Central memory CD8-positive, alpha-beta T cell (primary cell): ENCODE results near the gene SP2.

Experiments used
- ATAC-seq: fragments of 150-1000 bp; cut with Tn5 transposase; replicated peaks from 2 replicates; pipeline ENCODE4 v1.10.0; 2022; ENCODE audit warnings: mild to moderate bottlenecking, moderate FRiP score, moderate number of reproducible peaks; ENCODE audit not compliant: poor library complexity, severe bottlenecking; ENCODE audit errors: extremely low read depth
- DNase-seq, 2 donors: peaks; one replicate each; pipeline ENCODE4 v3.0.0; 2021; ENCODE audit warnings: low spot score in 2 of 2
- H3K27ac Mint-ChIP-seq: one replicate; pipeline ENCODE4 v1.8.0; 2022; ENCODE audit warnings: low read depth, mild to moderate bottlenecking, moderate library complexity, mixed read lengths
- H3K27me3 Mint-ChIP-seq: one replicate; pipeline ENCODE4 v1.8.0; 2022; ENCODE audit warnings: mixed read lengths
- H3K36me3 Mint-ChIP-seq: one replicate; pipeline ENCODE4 v1.8.0; 2022; ENCODE audit warnings: mild to moderate bottlenecking, moderate library complexity, mixed read lengths; ENCODE audit not compliant: insufficient read depth
- H3K4me1 Mint-ChIP-seq: one replicate; pipeline ENCODE4 v1.8.0; 2022; ENCODE audit warnings: mixed read lengths
- H3K4me3 Mint-ChIP-seq: one replicate; pipeline ENCODE4 v1.8.0; 2022; ENCODE audit warnings: mild to moderate bottlenecking, moderate library complexity, mixed read lengths
- H3K9me3 Mint-ChIP-seq: one replicate; pipeline ENCODE4 v1.8.0; 2022; ENCODE audit warnings: mixed read lengths

The SP2 gene

DNA sequence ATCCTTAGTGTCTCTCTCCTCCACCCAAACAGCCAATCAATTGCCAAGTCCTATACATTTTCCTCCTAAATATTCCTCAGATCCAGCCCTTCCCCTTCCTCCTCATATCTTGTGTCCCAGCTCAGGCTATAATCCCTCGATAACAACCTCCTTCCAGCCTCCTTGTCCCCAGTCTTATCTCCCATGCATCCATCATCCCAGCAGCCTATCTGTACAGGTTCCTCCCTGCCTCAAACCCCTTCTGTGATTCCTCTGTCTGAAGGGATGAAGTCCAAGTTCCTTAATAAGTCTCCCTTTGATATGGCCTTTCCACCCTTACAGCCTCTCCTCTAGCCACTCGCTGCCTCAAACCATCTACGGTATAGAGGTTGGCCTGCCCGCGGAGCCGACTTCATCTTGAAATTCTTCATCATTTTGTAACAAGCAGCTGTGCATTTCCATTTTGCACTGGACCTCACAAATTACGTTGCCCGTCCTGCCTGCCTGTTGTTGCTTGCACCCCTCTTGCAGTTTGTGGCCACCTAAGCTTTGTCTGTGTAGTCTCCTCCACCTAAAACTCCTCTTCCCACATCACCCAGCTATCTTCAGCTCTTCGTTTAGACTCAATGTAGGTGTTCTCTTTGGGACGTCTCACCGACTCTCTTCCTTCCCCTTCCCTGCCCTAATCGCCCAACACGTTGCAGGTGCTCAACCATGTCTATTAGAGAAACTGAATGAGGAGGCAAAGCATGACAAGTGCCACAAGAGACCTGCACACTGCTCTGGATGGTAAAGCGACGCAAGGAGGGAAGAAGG is 74.1 kb downstream of the SP2 start:
- ATAC-seq = no peak
- DNase-seq = no peak
- H3K27ac Mint-ChIP-seq = peak overlapping the region; percentile 73
- no peaks in the 10 kb centered on the region for H3K27me3 Mint-ChIP-seq
- peaks cover 10% of the 10 kb centered on the region for H3K36me3 Mint-ChIP-seq
- peaks cover 28% of the 10 kb centered on the region for H3K4me1 Mint-ChIP-seq
- H3K4me3 Mint-ChIP-seq = peak overlapping the region; percentile 96
- no peaks in the 10 kb centered on the region for H3K9me3 Mint-ChIP-seq

DNA sequence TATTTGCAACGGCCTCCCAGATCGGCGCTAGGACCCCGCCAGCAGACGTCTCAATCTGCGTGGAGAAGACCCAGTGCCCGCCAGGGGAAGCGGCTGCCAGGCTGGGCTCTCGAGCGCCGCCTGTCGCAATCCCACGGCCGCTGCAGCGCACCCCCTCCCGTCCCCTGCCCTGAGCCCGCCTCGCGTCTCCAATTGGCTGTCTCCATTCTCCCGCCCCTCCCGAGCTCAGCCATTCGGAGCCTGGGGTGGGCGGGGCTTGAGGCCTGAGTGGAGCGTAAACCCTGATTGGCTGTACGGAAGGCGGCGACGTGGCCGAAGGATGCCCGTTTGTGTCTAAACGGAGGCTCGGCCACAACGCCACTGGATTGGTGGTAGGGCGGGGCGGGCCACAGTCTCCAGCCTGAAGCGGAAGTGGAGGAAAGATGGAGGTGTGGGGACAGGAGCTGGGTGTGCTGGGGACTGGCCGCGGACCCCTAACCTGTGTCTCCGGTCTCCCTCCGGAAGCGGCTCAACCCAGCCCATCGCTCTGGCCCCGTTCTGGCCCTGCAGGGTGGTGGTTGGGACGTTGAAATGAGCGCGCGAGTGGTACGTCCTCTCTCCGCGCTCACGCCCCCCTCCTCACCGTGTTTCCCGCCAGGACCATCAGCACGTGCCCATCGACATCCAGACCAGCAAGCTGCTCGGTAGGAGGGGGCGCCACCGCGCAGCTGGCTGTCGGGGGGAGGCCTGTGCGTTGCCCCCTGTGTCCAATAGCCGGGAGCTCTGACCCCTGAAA is 74.9 kb downstream of the SP2 start, which contains the start of gene CDK5RAP3:
TSS of gene CDK5RAP3 (plus strand) at position 389 of the 775 bp plus-strand sequence. CDS start at position 423, 34 bp downstream.
- no peaks in the 10 kb centered on the region for H3K27me3 Mint-ChIP-seq
- ATAC-seq (peak; percentile 96), DNase-seq (peak; percentile 94 to 95)
- peak within 1 kb of the TSS; percentile 96 for H3K4me3 Mint-ChIP-seq
- H3K4me1 Mint-ChIP-seq = peaks cover 28% of the 10 kb centered on the region
- peaks cover 14% of the 10 kb centered on the region for H3K36me3 Mint-ChIP-seq
- peak within 1 kb of the TSS; percentile 73 for H3K27ac Mint-ChIP-seq
- no peaks in the 10 kb centered on the region for H3K9me3 Mint-ChIP-seq

DNA sequence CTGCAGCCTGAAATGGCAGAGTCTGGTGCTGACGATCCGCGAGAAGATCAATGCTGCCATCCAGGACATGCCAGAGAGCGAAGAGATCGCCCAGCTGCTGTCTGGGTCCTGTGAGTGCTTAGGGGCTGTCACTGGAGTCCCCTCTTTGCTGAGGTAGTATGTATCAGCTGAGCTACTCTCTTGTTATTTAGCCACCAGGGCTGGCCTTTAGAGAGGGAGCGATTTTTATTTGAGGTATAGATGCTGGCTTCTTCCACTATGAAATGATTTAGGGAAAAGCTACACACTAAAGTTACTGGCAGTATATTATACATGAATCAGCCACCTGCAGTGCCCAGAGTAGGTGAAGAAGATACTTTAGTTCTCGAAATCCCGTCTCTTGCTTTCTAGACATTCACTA is 77.5 kb downstream of the SP2 start:
- H3K4me1 Mint-ChIP-seq = peaks cover 28% of the 10 kb centered on the region
- H3K27me3 Mint-ChIP-seq = no peaks in the 10 kb centered on the region
- no peak for DNase-seq
- no peak overlapping the region for H3K27ac Mint-ChIP-seq
- no peak for ATAC-seq
- H3K36me3 Mint-ChIP-seq = peaks cover 27% of the 10 kb centered on the region
- no peak overlapping the region for H3K4me3 Mint-ChIP-seq
- no peaks in the 10 kb centered on the region for H3K9me3 Mint-ChIP-seq

DNA sequence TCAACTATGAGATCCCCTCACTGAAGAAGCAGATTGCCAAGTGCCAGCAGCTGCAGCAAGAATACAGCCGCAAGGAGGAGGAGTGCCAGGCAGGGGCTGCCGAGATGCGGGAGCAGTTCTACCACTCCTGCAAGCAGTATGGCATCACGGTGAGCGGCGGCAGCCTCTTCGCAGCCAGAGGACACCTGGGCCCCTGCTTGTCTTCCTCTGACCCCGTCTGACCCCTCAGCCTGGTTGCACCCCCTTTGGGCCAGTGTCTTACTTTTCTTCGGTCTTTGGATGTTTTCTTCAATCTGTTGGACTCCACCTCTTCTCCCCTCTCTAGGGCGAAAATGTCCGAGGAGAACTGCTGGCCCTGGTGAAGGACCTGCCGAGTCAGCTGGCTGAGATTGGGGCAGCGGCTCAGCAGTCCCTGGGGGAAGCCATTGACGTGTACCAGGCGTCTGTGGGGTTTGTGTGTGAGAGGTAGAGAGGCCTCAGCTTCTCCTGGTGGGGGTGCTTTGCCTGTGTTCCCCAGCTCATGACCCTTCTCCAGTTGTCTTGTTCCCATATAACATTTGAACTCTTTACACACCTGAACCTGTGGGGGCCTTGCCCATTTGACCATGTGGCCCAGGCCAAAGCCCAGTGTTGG is 79.3 kb downstream of the SP2 start:
- no peak overlapping the region for H3K4me3 Mint-ChIP-seq
- peaks cover 29% of the 10 kb centered on the region for H3K36me3 Mint-ChIP-seq
- peaks cover 26% of the 10 kb centered on the region for H3K4me1 Mint-ChIP-seq
- H3K27me3 Mint-ChIP-seq = no peaks in the 10 kb centered on the region
- DNase-seq = no peak
- H3K9me3 Mint-ChIP-seq = no peaks in the 10 kb centered on the region
- ATAC-seq = no peak
- H3K27ac Mint-ChIP-seq = no peak overlapping the region

DNA sequence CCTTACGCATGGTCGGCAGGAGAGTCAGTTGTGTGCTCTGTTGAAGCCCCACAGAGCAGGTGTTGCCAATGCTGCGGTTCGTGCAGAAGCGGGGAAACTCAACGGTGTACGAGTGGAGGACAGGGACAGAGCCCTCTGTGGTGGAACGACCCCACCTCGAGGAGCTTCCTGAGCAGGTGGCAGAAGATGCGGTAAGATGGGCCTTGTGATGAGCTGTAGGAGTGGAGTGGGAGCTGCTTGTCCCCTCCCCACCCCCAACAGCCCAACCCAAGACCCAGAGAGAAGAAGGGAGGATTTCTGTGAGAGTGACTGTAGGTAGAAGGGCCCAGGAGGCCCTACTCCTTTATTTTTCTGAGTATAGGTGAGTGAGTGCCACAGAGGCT is 79.8 kb downstream of the SP2 start:
- Mint-ChIP-seq H3K27me3 (no peaks in the 10 kb centered on the region), H3K36me3 (peaks cover 30% of the 10 kb centered on the region), H3K9me3 (no peaks in the 10 kb centered on the region), H3K27ac (no peak overlapping the region), H3K4me3 (no peak overlapping the region), H3K4me1 (peaks cover 26% of the 10 kb centered on the region)
- no peak for ATAC-seq
- no peak for DNase-seq

DNA sequence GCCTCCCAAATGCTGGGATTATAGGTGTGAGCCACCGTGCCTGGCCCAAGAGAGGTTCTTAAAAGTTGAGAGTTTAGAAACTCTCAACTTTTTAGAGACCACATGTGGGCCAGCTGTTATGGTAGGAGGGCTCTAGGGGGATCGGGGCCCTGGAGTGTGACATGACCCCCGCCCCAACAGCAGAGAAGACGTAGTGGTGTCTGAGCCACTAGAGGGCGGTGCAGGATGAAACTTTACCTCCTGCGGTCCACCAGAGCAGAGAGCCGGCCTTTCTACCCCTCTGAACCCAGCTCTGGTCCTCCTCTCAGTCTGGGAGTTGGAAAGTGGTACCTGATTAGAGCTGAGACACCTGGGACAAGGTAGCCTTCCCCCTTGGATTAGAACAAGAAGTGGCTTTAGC is 82.3 kb downstream of the SP2 start:
- Mint-ChIP-seq H3K4me3 (no peak overlapping the region), H3K9me3 (no peaks in the 10 kb centered on the region)
- ATAC-seq = peak; percentile 19

More for the DNA sequence above, 82.3 kb downstream of the SP2 start:
- Mint-ChIP-seq H3K36me3 (peaks cover 33% of the 10 kb centered on the region), H3K4me1 (peaks cover 24% of the 10 kb centered on the region), H3K27me3 (no peaks in the 10 kb centered on the region), H3K27ac (no peak overlapping the region)
- DNase-seq = peak in 1 of 2 donors; percentile 13
